AG10803 (cell line): Measurements from ENCODE around the gene CHRNA4.

Experiments
- DNase-seq: peaks from one replicate; pipeline ENCODE4 v3.0.0; 2010; ENCODE audit warnings: low read depth
- H3K4me3 ChIP-seq: 2 replicates; pipeline ENCODE4 v1.5.1; 2011; ENCODE audit warnings: mild to moderate bottlenecking, low read length, control low read depth
- TF ChIP-seq, protein P1 (sequence below): conservative IDR thresholded peaks from 2 replicates; pipeline ENCODE4 v1.5.1; 2011; ENCODE audit warnings: mild to moderate bottlenecking, low read length, control low read depth, inconsistent platforms

CHRNA4 gene

DNA sequence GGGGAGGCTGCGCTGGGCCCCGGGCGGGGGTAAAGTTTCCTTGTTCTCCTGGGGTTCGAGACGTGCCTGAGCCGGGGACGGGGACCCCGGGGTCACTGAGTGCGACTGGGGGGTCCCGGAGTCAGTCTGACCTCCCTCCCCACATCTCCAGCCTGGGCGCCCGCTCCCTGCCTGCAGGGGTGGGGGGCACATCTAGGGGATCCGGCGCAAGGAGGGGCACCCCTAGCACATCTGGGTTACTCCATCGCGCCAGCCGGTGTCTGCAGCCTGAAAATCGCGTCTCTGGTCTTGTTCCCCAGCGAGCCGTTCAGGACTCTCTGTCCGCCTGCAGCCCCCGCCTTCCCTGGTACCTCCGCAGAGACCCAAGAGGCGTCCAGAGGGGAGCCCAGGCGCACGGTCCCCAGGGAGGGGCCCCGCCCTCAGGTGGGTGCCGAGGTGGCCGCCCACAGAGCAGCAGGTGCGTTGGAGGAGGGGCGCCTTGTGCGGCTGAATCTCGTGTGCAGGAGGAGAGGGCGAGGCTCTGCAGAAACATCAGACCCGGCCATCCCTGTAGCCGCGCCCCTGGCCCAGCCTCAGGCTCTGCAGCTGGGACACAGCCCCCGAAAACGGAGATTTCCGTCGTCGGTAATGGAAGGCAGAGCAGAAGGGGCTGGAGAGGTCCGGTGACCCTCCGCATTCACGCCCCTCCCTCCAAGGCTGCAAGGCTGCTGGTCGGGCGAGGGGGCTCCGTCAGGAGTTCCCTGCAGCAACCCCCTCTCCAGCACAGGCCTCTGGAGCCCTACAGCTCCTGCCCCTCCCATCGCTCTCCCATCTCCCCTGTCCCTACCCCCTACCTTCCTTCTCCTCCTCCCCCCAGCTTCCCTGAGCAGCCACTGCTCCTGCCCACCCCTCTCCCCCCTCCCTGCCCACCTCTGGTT lies 628 bp upstream of the CHRNA4 start:
- no peak for DNase-seq
- H3K4me3 ChIP-seq: no peak overlapping the region
- TF ChIP-seq, protein P1, sequence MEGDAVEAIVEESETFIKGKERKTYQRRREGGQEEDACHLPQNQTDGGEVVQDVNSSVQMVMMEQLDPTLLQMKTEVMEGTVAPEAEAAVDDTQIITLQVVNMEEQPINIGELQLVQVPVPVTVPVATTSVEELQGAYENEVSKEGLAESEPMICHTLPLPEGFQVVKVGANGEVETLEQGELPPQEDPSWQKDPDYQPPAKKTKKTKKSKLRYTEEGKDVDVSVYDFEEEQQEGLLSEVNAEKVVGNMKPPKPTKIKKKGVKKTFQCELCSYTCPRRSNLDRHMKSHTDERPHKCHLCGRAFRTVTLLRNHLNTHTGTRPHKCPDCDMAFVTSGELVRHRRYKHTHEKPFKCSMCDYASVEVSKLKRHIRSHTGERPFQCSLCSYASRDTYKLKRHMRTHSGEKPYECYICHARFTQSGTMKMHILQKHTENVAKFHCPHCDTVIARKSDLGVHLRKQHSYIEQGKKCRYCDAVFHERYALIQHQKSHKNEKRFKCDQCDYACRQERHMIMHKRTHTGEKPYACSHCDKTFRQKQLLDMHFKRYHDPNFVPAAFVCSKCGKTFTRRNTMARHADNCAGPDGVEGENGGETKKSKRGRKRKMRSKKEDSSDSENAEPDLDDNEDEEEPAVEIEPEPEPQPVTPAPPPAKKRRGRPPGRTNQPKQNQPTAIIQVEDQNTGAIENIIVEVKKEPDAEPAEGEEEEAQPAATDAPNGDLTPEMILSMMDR: no peak

DNA sequence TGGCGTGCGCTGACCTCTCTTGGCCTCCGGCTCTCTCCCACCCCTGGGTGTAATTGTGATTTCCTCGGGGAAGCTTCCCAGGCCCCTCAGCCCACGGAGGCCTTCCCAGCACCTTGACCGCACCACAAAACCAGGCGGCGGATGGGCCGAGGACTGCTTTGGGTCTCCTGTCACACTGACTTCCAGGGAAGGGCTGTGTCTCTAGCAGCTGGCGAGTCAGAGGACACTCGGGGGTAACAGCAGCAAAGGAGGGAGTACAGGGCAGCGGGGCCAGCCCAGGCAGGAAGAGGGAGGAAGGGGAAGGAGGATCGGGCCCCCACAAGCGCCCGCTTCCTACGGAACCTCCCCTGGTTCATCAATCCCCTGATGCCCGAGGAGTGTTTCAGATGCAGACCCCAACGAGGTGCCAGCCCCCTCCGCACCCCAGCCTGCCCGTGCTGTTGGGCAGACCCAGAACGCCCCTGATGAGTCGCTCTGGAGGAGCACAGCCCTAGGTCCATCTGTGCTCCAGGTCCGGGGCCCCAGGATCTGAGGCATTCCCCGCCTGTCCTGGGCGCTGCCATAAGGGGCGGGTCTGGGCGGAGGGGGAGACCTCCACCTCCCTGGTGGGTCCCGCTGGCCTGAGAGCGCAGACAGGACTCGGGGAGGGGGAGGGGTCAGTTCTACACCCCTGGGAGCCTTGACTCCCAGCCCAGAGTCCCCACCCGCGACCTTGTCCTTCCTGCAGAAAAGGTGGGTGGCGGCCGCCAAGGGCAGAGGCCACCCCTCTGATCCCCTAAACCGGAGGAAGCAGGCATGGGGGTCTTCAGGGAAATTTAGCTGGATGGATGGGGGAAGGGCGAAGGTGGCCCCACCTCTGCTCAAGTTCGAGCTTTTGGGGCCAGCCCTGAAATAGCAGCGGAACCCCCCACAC lies 956 bp downstream of the CHRNA4 start:
- TF ChIP-seq, protein P1: no peak
- DNase-seq: no peak
- H3K4me3 ChIP-seq: no peak overlapping the region

DNA sequence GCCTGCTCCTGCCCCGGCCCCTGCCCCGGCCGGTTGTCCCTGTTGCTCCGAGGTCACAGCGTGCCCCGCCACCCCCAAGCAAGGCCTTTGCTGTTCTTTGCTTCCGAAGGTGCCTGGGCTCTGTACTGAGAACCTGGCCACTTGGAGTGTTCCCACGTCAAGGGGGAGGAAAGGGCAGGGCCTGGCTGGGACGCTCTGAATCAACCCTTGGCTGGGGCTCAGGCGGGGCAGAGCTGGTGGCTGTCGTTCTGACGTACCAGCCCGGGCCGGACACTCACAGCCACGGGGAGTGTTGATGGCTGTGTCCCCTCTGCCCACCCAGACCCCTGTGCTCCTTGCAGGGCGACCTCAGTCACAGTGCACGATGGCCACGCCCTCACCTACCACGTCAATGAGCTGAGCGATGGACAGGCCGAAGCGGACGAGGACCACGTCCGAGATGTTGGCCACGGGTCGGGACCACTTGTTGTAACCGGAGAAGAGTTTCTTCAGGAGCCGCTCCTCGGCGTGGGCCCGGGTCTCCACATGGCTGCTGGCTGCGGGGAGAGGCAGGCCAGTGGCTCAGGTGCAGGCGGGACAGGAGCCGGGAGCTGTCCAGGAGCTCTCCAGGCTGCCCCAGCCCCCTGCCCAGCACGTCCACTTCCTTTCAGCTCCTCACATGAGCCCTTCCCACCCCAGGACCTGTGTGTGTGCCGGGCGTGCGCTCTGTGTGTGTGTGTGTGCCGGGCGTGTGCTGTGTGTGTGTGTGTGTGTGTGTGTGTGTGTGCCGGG lies 1.8 kb downstream of the CHRNA4 start:
- H3K4me3 ChIP-seq: no peak overlapping the region
- TF ChIP-seq, protein P1: no peak

DNA sequence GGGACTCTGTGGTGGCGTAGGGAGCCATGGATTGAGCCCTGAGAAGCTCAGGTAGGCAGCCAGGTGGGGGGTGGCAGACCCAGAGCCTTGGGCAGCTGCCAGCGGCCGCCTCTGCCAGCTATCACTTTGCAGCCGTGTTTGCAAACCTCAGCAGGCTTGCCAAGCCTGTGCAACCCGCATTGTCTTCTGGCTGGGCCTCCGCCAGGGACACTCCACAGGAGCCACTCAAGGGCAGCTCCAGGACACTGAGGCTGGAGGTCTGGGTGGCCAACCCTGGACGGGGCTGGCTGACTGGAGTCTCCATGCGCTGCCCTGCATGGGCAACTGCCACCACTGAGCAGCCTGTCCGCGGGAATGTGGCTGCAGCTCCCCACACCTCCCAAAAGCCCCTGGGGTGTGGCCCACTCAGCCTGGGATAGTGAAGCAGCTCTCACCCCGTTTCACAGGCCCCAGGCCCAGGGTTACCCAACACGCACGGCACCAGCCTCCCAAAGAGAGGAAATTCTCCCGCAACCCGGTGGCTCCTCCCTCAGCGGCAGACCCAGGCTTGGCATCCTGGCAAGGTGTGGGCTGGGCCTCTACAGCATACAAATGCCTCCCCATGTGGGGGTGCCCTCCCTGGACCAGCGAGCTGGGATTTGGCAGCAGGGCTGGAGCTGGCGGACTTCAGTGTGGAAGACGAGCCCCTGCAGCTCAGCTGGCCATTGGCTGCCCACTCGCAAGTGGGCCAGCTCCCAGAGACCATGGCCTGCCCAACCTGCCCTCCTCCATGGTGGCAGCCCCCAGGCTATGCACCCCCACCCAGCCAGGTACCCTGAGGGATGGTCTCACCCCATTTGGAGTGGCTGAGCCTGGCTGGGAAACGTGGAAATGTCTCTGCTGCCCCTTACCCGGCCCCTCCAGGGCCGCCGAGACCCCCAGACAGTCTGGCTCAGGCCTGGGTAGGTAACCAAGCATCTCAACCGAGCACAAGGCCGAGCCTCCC lies 2.9 kb downstream of the CHRNA4 start:
- H3K4me3 ChIP-seq: no peak overlapping the region
- TF ChIP-seq, protein P1: no peak
- DNase-seq: no peak

More for the DNA sequence above, 1.8 kb downstream of the CHRNA4 start:
- DNase-seq: no peak

DNA sequence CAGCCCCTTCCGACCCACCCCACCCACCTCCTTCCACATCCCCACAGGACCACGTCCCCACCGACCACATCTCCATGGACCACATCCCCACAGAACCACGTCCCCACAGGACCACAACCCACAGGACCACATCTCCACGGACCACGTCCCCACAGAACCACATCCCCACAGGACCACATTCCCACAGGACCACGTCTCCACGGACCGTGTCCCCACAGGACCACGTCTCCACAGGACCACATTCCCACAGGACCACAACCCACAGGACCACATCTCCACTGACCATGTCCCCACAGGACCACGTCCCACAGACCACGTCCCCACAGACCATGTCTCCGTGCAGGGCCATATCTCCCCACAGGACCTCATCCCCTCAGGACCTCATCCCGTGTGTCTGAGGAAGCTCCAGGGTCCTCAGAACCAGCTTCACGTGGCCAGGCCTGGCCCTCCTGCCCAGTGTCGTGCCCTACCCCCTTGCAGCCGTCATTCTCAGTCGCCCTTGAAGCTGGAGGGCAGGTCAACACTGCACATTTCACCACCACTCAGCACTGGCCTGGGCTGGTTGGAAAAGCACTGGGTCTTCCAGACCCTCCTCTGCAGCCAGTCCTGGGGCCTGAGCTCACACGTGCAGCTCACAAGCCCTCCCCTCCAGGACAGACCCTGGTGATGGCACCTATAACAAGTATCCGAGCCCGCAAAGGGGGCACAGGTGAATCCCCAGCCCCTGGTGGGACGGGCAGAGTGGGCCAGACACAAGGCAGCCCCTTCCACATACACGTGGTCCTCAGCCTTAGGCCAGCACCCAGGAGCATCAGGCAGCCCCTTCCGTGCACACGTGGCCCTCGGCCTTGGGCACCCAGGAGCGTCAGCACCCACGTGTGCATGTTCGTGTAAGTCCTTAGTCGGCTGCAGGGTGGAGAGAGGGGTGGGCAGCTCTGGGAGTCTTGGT lies 3.9 kb downstream of the CHRNA4 start:
- DNase-seq: no peak
- H3K4me3 ChIP-seq: no peak overlapping the region
- TF ChIP-seq, protein P1: no peak
